Urinary bladder (tissue), 4 donors: ENCODE results near the gene PRCP. TPM values are rescaled to one million over a fixed set of nuclear protein-coding genes. Genes with fewer than 3 reads are reported as not detected.
A peak's percentile ranks its signal among the peaks of the same experiment; 100 is the strongest.
"Not testable (repeated sequence)": the region's sequence is repeated elsewhere in the genome, so short reads cannot be mapped to it uniquely, and the experiment has no call there.

ENCODE experiments used
- DNase-seq: peaks from one replicate; pipeline ENCODE4 v3.0.0-alpha.2; 2015; ENCODE audit errors: extremely low spot score
- H3K27ac ChIP-seq: one replicate; pipeline ENCODE4 v1.5.1; 2013; ENCODE audit warnings: low read depth, mild to moderate bottlenecking, moderate library complexity
- H3K36me3 ChIP-seq: one replicate; pipeline ENCODE4 v1.6.1; 2013; ENCODE audit warnings: mild to moderate bottlenecking, moderate library complexity; ENCODE audit not compliant: insufficient read depth
- H3K4me1 ChIP-seq: one replicate; pipeline ENCODE4 v1.6.1; 2013; ENCODE audit warnings: mild to moderate bottlenecking, moderate library complexity; ENCODE audit not compliant: insufficient read depth
- H3K4me3 ChIP-seq: one replicate; pipeline ENCODE4 v1.5.1; 2013; ENCODE audit warnings: low read depth, low read length
- WGBS: extraction: QIAGEN DNeasy Blood & Tissue Kit; methylation state at CpG from one replicate; pipeline ENCODE4 v1.1.7; 2013; 5-methylcytosine and 5-hydroxymethylcytosine counted together
- polyA plus RNA-seq: library from polyadenylated mRNA; stranded (reverse); fragments of 200-250 nt; gene quantifications from one replicate; pipeline ENCODE4 v1.2.3, GENCODE V29; 2013
- total RNA-seq: library from RNA; depleted of rRNA; stranded (reverse); fragments of >200 nt; gene quantifications from one replicate; pipeline ENCODE4 v1.2.3, GENCODE V29; 2014
- donor health status: healthy with polysubstance abuse.
- donor health status: healthy.

Gene PRCP
- total and polyA plus RNA-seq, 2 donors: 67.7 to 173 TPM

- DNase-seq: no peak
- H3K4me1 ChIP-seq: no peaks in the 10 kb centered on the region
- H3K4me3 ChIP-seq: no peak overlapping the region
- no peaks in the 10 kb centered on the region for H3K36me3 ChIP-seq
- H3K27ac ChIP-seq: no peak overlapping the region
These were observed 27.1 kb upstream of the PRCP start for GRCh38 chr11:82927264-82927880.

DNA sequence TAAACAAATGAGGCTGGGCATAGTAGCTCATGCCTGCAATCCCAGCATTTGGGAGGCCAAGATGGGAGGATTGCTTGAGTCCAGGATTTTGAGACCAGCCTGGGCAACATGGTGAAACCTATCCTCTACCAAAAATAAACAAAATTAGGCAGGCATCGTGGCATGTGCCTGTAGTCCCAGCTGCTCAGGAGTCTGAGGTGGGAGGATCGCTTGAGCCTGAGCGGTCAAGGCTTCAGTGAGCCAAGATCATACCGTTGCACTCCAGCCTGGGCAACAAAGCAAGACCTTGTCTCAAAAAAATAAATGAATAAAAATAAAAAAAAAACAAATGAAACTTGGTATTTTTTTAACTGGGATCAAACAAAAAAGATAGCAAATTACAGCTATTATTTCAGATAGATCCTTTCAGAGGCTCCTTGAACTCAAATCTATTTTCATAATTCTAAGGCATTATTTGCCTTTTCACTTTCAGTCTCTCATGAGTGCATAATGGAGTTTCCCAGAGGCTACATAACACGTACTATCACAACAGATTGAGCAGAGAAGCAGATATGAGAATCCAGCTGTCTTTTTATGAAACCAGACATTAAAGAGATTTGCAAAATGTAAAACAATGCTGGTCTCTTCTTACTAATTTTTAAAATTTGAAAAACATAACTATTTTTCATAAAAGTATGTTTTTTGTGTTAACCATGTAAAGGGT is 24.4 kb upstream of the PRCP start:
- no peak for DNase-seq
- H3K27ac ChIP-seq: no peak overlapping the region
- WGBS: 92% methylated on average over 5 of the region's 5 CpGs
- H3K4me1 ChIP-seq: no peaks in the 10 kb centered on the region
- H3K4me3 ChIP-seq: no peak overlapping the region
- no peaks in the 10 kb centered on the region for H3K36me3 ChIP-seq

DNA sequence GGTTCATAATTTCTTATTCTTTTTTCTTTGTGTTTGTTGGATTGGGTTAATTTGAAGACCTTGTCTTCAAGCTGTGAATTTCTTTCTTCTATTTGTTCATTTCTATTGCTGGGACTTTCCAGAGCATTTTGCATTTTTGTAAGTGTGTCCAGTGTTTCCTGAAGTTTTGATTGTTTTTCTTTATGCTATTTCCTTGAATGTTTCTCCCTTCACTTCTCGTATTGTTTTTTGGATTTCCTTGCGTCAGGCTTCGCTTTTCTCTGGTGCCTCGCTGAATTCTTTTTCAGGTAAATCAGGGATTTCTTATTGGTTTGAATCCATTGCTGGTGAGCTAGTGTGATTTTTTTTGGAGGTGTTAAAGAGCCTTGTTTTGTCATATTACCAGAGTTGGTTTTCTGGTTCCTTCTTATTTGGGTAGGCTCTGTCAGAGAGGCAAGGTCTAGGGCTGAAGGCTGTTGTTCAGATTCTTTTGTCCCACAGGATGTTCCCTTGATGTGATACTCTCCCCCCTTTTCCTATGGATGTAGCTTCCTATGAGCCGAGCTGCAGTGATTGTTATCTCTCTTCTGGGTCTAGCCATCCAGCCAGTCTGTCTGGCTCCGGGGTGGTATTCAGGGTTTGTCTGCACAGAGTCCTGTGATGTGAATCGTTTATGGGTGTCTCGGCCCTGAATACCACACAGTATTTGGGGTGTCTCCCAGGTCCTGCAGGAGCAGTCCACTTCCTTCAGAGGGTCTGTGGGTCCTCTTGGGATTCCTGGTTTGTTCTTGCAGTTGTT is 22.4 kb upstream of the PRCP start:
- not testable (repeated sequence) for H3K27ac ChIP-seq, H3K36me3 ChIP-seq, H3K4me3 ChIP-seq, DNase-seq, H3K4me1 ChIP-seq
- WGBS: 58% methylated on average over 8 of the region's 8 CpGs

GRCh38 chr11:82920227-82920626 is 20.0 kb upstream of the PRCP start:
- DNase-seq, H3K36me3 ChIP-seq, H3K27ac ChIP-seq, H3K4me1 ChIP-seq, H3K4me3 ChIP-seq: not testable (repeated sequence)
- WGBS: 76% methylated on average over 3 of the region's 3 CpGs

DNA sequence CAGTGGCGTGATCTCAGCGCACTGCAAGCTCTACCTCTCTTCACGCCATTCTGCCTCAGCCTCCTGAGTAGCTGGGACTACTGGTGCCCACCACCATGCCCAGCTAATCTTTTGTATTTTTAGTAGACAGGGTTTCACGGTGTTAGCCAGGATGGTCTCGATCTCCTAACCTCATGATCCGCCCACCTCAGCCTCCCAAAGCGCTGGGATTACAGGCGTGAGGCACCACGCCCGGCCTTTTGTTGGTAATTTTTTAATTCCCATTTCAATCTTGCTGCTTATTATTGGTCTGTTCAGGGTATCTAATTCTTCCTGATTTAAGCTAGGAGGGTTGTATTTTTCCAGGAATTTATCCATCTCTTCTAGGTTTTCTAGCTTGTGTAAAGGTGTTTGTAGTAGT is 19.6 kb upstream of the PRCP start:
- H3K27ac ChIP-seq, H3K36me3 ChIP-seq, DNase-seq, H3K4me1 ChIP-seq, H3K4me3 ChIP-seq: not testable (repeated sequence)
- 97% methylated on average over 10 of the region's 10 CpGs for WGBS

- no peak overlapping the region for H3K27ac ChIP-seq
- H3K4me3 ChIP-seq: no peak overlapping the region
- H3K36me3 ChIP-seq: no peaks in the 10 kb centered on the region
- H3K4me1 ChIP-seq: no peaks in the 10 kb centered on the region
- 37% methylated on average over 7 of the region's 7 CpGs for WGBS
- DNase-seq: no peak
These were observed 8.9 kb upstream of the PRCP start for GRCh38 chr11:82909015-82909640.

DNA sequence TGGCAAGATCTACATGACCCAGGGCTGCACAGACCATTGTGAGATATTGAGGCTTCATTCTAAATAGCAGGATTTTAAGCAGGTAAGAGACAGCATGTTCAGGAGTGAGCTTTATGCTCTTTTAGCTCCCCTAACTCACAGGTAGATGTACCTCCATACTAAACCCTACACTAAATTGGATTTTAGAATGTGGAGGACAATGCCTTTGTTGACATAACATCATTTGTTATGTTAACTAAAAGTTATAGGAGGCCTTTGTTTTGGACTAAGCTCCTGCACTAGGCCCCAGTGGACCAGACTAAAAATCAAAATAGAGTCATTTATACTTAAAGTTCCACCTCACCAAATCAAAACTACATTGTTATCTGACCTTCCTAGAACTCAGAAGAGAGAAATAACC is 8.1 kb upstream of the PRCP start:
- no peak overlapping the region for H3K27ac ChIP-seq
- DNase-seq: no peak
- no peaks in the 10 kb centered on the region for H3K4me1 ChIP-seq
- no peak overlapping the region for H3K4me3 ChIP-seq
- H3K36me3 ChIP-seq: no peaks in the 10 kb centered on the region

- Histone ChIP-seq H3K36me3 (no peaks in the 10 kb centered on the region), H3K4me3 (no peak overlapping the region), H3K27ac (no peak overlapping the region), H3K4me1 (no peaks in the 10 kb centered on the region)
- WGBS: 95% methylated on average over 5 of the region's 5 CpGs
- no peak for DNase-seq
These were observed 7.1 kb upstream of the PRCP start for GRCh38 chr11:82907371-82907770.

DNA sequence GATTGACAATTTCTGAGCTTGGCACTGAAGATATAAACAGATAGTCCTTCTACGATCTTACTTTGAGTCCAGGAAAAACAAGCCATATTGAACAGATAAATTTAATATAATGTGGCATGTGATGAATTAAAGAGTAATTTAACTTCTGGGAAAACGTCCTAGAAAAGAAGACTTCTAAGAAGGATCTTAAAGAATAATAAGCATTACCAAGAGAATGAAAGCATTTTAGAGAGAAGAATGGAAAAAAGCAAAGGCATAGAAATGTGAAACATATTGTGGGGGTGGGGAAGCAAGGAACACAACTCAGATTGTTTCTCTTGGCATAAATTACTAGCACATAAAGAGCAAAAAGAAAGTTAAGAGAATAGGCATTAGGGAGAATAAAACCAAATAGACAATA is 6.7 kb upstream of the PRCP start:
- H3K36me3 ChIP-seq: no peaks in the 10 kb centered on the region
- DNase-seq: no peak
- 44% methylated on average over 2 of the region's 2 CpGs for WGBS

DNA sequence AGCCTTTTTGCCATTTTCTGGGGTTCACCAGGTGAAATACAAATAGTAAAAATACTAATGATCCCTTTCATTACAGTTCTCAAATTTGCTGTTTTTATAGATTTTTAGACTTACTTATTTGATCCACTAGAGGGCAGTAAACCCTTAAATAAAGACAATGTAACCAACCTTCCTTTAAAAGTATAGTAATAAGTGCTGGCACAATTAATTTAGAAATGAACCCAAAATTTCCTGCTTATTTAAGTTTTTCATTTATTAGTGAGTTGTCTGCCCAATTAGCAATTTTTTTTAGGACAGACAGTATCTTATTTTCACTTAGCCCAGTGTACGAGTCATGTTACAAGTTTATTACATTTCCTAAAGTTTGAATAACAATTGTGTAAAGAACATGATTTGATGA is 6.0 kb upstream of the PRCP start:
- Histone ChIP-seq H3K27ac (no peak overlapping the region), H3K36me3 (no peaks in the 10 kb centered on the region), H3K4me3 (no peak overlapping the region), H3K4me1 (no peaks in the 10 kb centered on the region)
- DNase-seq: no peak
- WGBS: 78% methylated on average over 1 of the region's 1 CpG

More for the DNA sequence above, 6.7 kb upstream of the PRCP start:
- Histone ChIP-seq H3K4me3 (no peak overlapping the region), H3K4me1 (no peaks in the 10 kb centered on the region), H3K27ac (no peak overlapping the region)

- Histone ChIP-seq H3K36me3 (no peaks in the 10 kb centered on the region), H3K27ac (no peak overlapping the region), H3K4me3 (no peak overlapping the region), H3K4me1 (no peaks in the 10 kb centered on the region)
- 76% methylated on average over 3 of the region's 3 CpGs for whole genome bisulfite sequencing
- DNase-seq: no peak
These were observed 3.8 kb upstream of the PRCP start for GRCh38 chr11:82903843-82904586.

GRCh38 chr11:82902880-82903279 is 2.6 kb upstream of the PRCP start:
- Histone ChIP-seq H3K4me1 (no peaks in the 10 kb centered on the region), H3K4me3 (no peak overlapping the region), H3K36me3 (no peaks in the 10 kb centered on the region), H3K27ac (no peak overlapping the region)
- 69% methylated on average over 3 of the region's 3 CpGs for WGBS
- no peak for DNase-seq

DNA sequence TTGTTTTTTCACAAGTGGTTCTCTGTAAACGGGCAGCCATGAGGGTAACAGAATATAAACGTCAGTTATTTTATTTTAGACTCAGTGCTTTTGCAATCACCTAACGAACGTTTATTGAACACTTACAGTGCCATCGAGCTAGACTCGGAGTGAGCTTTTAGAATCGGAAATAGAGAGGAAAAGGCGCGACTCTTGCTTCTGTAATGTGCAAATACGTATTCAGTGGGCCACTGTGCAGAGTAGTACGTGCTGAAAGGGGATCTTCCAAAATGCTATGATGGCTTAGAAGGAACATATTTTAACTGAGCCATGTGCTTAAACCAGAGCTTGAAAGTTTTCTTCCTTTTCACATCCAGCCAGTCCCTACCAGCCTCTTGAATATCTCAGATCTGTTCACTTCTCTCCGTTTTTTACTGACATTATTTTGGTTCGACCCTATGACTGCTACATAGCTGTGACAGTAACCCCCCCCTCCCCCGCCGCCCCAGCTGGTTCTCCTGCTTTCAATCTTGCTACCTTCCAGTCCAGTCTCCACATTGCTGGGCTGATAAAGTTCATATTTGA is 1.8 kb upstream of the PRCP start:
- WGBS: 2% methylated on average over 15 of the region's 15 CpGs
- no peaks in the 10 kb centered on the region for H3K36me3 ChIP-seq
- DNase-seq: no peak
- peak overlapping the region; percentile 19 for H3K4me3 ChIP-seq
- no peaks in the 10 kb centered on the region for H3K4me1 ChIP-seq
- H3K27ac ChIP-seq: no peak overlapping the region
